NCI-H128 (cell line): ENCODE measurements around the gene NENF.
"Not testable (repeated sequence)": the region's sequence is repeated elsewhere in the genome, so short reads cannot be mapped to it uniquely, and the experiment has no call there.

Experiments used
- DNase-seq: peaks from one replicate; lab custom pipeline; 2025; ENCODE audit not compliant: unreplicated experiment; lab: John Stamatoyannopoulos, UW

The NENF gene

DNA sequence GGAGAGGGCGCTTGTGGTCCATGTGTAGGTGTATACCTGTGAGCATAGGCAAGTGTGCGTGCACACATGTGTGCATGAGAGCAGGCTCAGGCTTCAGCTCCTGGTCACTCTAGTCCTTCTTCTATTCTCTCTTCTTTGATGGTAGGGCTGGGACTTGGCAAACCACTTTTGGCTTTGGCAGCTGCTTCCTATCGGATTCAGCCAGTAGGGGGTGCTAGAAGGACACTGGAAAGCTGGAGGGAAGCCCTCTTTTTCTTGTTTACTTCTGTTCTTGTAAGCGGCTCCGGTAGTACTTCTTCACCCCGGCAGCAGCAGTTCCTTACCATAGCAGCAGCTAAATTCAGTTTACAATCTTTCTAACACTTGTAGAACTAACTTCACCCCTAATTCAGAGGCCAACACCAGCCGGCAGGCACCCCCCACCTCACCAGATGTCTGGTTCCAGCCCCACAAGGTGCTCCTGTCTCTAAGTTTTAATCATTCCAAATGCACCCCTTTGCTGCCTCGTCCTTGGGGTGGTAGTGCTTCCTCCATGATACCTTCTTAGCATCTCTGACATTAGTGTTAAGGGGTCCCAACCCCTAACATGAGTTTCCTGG, 25.1 kb downstream of the NENF start:
- peak; percentile 36 for DNase-seq

DNA sequence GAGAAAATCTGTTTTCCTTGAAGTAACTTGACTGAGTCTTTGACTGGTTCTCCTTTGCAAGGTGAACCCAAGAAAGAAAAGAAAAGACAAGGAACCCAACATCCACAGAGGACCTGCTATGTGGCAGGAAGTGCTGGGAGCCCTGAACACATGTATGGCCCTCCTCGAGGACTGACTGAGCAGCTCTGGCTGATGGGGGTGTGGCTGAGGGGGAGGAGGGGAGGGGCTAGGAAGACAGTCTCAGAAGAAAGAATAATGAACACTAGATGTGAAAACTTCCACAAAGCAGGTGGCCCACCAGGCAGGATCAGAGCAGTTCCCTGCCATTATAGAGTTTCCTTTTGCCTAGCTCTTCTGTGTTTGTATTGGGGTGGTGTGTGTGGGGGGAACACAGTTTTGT, 26.1 kb downstream of the NENF start:
- no peak for DNase-seq

DNA sequence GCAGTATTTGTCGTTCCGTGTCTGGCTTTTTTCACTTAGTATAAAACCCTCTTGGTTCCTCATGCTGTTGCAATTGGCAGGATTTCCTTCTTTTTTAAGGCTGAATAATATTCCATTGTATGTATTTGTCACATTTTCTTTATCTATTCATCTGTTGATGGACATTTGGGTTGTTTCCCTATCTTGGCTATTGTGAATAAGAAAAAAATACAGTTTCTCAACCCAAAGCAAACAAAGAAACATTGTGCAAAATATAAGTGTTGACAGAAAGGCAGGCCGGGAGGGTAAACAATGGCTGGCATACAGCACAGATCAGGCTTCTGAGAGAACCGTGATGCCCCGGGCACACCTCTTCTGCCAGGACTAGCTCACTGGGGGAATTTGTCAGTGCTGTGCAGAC, 26.9 kb downstream of the NENF start:
- no peak for DNase-seq

DNA sequence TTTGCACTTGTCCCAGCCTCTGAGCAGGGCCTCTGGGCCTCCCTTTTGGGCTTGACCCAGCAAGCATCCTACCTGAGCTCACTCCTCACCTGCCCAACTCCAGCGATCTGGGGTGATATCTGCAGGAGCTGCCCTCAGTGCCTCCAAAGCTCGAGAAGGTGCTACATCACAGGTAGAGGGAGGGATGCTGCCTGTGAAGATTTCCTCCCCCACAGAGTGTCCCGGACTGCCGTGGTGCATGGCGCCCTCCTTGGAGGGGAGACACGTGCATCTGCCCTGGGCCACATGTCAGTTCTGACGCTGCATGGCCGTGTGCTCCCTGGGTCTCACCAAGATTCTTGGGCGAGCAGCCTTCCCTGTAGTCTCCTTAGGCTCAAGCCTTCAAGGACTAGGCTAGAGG, 27.7 kb downstream of the NENF start:
- no peak for DNase-seq

DNA sequence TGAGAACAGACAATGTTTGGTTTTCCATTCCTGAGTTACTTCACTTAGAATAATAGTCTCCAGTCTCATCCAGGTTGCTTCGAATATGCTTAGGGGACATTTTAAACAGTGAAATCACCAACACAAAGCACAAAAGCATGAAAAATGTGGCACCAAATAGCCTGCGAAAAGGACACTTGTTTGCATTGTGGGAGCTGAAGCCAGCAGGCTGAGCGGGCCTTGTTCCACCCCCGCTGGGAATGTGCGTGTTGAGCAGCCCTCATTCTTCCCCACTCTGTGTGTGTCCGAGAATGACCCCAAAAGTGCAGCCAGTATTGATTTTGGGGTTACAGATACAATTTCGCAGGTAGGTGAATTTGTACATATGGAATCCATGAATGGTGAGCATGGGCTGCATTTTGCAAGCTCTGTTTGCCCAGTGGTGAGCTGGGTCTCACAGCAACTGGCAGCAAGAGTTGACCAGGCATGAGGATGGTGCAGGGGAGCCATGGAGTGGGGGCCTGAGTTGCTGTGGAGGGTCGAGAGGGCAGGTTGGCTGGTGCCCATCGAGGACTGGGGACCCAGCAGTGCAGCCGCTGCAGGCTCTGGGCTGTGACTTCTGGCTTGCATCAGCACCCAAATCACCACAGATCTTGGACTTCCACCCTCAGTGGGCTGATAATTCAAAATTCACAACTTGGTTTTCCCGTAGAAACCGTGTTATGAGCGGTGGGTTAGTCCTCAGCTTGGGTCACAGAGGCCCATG, 29.4 kb downstream of the NENF start:
- no peak for DNase-seq

DNA sequence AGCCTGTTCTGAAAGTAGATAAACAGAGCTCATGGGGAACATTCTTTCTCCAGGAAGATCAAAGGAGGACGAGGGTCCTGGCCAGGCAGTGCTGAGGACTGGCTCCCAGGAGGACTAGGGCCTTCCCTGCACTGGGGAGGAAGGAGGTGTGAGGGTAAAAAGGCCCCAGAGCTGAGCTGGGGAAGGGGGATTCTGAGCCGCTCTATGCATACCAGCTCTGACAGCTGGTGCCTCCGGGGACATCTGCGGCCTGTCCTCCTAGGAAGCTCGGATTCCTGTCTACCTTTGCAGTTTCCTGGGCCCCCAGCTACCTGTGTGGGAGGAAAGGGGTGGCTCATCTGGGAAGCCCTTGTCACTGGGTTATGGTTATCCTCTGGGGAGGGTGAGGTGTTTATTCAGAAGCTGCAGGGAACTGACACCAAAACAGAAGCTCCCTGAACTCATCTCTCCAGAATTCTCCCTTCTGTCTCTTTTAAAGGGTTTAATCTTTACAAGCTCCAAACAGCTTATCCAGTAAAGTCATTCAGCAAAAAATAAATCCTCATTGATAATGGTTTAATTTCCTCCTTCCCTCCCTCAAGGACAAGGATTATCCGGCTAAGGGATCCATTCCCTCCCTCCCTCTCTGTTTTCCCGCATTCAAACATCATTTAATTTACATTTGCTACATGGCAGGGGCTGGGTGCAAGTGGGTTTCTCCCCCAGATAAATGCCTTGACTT, 31.0 kb downstream of the NENF start:
- DNase-seq: no peak

DNA sequence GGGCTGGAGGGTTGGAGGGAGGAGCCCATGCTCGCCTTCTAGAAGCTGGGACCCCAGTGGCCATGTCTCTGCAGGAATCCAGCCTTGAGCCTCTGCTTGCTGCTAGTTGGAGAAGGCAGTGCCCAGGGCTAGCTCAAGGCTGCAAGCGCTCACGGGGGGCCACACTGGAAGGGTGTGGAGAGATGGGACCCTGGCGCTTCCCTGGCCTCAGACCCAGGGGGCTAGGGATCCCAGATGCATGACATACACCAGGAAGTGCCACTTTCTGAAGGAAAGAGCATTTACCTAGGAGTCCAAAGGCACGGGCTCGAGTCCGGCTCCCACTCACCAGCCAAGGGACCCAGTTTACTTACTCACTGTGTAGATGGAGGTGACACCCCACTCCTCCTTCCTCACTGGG, 32.6 kb downstream of the NENF start:
- no peak for DNase-seq

DNA sequence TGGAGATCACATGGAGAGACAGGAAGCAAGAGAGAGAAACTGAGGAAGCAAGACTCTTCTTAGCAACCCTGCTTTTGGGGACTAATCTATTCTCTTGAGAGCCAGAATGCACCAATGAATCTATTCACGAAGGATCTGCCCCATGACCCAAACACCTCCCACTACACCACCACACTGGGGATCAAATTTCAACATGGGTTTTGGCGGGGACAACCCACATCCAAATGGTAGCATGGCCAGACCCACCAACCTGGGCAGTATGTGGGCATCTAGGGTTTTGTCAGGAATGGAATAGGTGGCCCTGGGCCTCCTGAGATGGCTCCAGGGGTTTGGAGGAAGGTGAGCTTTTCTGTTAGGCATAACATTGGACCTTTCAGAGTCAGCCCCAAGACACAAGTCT, 33.7 kb downstream of the NENF start:
- no peak for DNase-seq

DNA sequence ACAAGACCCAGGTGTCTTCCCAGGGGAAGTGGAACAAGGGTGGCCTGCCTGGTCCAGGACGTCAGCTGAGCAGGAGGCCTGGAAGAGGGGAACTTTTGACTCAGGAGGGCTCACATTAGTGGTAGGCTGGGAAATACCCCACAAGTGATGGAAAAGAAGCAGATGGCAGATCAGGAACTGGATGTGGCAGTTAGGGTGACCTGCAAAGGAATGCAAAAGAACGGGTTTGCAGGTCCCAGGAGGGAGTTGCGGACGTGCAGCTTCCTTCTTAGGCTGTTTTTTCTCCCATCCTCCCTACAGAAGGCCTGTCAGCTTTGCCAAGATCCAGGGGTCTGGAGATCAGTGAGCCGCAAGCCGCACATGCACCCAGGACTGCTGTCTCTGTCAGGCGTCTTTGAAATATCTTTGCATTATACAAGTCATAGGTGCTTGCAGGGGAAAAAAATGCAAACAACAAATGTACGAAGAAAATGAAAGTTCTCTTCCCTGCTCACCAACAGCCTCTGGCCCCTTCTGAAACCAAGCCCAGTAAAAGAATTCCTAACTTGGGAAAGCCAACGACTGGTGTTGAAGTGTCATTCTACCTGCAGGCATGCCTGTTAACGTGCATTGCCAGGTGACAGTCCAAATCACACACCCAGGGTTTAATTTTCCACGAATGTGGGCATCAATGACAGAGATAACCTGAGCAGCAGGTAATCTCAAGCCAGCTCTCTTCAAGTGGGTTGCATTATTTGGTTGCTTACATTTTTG, 34.4 kb downstream of the NENF start:
- DNase-seq: no peak

DNA sequence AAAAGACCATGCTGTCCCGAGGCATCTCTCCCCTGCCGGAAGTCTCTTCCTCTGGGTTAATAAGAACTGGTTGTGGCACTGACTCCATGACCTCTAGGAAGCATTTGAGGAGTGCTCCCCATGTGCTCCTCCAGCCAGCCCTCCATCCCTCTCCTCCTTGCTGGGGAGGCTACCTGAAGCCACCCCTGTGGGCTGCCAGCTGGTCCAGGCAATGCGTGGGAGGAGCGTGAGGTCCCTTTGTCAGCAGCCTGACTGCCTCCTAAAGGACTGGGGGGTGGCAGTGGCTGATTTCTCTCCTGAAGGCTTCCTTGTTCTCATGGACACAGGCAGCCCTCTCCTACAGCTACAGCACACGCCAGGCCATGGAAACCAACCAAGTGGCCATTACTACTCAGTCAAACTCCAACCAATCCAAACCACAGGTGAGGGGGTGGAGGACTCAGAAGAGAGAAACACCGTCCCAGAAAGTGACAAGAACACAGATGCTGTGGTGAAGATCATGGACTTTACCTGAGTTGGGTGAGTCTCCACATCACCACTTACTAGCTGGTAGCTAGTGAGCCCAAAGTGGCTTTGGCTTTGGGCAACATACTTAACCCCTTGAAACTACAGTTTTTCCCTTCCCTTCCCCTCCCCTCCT, 35.2 kb downstream of the NENF start:
- DNase-seq: no peak

DNA sequence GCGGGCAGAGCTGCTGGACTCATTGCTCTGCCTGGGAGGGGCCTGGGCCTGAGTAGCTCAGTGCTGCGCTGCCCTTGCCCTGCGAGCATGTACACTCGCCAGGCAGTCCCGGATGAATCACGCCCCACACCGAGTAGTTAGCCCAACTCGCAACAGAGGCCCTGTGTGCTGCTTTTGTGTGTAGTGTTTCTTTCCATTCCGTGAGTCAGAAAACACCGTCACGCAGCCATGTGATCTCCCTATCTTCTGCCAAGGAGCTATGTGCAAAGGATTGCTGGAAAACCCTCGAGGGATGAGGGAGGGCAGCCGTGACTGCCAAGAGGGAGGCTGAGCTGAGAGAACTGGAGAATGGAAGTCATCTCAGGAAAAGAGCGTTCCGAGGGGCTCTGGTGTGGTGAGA, 37.3 kb downstream of the NENF start:
- no peak for DNase-seq

DNA sequence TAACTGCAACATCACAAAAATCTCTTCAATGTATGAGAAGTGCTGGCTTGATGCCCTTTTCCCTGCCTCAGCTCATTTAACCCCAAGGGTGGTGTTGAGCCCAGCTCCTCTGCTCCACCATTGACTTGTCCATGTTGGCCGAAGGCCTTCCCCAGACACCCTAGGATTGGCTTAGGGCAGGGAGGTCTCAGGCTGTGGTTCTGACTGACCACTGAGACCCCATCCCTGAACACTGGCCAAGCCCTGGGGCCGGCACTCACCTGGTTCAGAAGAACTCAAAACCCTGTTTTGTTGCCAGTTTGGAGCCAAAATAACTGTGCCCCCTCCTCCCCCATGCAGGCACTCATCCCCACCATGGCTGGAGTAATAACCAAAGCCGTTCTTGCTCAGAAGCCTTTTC, 38.6 kb downstream of the NENF start:
- no peak for DNase-seq

DNA sequence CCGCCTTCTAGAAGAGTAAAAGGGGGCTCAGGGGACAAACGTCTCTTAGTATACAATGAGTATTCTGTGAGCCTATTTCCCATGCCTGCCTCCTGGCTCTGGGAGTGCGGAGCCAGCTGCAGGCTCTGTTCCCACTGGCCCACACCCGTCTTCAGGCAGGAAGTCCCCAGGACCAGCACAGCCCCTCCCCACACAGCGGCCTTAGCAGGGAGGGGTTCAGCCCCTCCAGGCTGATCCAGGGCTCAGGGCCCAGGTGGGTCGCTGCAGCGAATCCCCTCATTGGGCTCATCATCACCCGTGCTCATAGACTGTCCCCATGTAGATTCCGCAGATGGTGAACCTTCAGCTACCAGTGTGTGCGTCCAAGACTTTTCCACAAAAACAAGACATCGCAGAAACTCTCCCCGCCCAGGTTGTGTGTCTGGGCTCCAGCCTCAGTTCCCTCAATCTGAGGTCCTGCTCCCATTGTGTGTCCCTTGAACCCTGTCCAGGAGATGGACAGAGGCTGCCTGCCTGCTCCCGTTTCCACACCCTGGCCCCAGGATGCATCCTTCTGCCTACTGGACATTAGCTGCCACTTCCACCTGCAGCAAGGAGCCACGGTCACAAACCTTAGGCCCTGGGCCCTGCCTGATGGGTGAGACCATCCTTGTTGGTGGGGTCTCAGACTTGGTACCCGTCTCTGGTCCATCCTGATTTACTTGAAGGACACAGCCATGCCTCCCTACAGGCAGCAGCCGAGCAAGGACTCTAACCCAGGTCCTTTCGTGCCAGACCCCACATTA, 39.4 kb downstream of the NENF start:
- no peak for DNase-seq

DNA sequence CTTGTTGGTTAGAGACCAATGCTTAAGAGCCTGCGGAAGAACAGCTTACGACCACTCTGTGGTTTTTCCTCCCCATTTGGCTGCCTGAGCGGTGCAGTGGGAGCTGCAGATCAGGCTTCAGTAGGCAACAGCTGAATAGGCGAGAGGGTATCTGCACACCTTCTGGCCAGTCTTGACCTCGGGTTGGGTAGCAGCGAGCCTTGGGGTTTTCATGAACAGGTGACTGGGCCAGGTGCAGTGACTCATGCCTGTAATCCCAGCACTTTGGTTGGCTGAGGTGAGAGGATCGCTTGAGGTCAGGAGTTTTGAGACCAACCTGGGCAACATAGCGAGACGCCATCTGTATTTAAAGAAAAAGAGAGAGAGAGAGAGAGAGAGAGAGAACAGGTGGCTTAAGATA, 41.0 kb downstream of the NENF start:
- no peak for DNase-seq

DNA sequence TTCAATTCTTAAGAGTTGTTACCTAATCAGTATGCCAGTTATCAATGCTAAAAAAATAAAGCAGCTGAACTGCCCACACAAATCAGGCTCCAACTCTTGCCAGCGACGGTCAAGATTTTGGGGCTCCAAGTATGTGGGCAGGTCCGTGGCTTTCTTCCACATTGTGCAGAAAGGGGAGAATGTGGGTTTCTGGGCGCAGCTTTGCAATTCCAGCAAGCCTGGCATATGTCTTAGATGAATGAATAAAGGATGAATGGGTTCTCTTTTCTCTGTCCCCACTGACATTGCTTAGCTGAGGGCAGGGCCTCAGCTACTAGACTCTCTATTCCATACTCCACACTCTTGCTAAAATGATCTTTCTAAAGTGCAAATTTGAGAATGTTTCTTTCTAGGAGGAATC, 42.4 kb downstream of the NENF start:
- no peak for DNase-seq

DNA sequence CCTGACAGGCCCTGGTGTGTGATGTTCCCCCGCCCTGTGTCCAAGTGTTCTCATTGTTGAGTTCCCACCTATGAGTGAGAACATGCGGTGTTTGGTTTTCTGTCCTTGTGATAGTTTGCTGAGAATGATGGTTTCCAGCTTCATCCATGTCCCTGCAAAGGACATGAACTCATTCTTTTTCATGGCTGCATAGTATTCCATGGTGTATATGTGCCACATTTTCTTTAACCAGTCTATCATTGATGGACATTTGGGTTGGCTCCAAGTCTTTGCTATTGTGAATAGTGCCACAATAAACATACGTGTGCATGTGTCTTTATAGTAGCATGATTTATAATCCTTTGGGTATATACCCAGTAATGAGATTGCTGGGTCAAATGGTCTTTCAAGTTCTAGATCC, 43.1 kb downstream of the NENF start:
- not testable (repeated sequence) for DNase-seq

DNA sequence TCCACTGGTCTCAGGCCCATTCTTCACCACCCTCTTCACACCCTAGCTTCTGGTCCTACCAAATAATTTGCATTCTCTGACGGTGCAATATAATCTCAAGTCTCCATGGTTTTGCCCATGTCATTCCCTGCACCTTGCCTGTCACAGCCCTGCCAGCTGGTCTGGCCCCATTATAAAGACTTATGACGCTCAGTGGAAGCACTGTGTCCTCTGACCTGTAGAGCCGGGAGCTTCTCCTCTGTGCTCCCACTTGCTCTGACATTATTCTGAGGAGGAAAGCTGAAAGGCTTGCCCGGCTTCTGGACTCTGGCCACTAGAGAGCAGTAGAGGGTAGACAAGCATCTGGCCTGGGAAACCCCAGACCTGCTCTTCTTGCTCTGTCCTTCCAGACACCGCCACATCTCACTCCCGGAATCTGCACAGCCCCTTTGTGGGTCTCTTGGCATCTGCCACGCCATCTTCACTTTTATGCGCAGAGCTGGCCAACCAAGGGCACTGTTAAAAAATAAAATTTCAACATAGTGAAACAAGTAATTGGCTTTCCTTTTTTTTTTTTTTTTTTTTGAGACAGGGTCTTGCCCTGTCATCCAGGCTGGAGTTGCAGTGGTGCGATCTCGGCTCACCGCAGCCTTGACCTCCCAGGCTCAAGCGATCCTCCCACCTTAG, 44.4 kb downstream of the NENF start:
- DNase-seq: peak; percentile 85

DNA sequence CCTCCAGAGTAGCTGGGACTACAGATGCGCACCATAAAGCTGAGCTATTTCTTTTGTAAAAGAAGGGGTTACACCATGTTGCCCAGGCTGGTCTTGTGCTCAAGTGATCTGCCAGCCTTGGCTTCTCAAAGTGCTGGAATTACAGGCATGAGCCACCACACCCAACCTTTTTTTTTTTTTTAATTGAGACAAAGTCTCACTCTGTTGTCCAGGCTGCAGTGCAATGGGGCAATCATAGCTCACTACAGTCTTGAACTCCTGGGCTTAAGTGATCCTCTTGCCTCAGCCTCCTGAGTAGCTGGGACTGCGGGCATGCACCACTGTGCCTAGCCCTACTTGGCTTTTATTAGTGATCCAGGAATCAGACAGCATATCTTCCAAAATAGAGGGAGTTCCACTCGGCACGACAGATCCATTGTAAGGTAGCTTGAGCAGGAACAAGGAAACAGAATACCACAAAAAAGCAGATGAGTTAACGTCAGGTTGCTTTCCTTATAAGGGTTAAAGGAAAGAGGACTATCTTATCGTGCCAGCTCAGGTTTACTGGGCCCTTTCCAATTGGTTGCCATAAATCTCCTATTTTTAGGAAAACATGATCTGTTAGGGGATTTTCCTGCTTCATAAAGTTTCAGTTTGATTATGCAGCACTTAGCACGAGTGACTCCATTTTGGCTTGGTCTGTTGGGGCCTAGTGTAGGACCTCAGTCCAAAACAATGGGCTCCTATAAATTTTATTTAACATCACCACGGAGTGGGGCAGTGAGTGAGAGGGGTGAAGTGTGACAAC, 45.2 kb downstream of the NENF start:
- no peak for DNase-seq

DNA sequence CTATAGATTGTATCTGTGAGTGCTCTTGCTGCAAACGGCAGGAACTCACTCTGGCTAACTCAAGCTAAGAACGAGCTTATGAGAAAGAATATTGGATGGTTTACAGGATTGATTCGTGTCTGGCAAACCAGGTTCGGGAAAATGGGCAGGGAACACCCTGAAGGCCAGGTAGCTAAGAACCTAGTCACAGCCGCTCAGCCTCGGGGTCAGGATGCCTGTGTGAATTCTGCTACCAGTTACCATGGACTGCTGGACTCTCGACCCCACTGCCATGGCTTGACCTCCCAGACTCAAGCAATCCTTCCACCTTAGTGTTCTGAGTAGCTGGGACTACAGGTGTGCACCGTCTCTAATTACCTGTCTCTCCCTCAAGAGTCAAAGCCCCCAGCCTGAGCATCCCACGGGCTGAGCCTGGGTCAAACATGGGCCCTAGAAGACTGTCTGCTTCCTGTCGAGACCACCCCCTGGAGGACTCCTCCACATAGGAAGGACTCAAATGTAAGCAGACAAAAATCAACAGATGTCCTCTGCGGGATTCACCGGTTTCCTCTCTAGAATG, 45.8 kb downstream of the NENF start:
- no peak for DNase-seq
